Neural cell (in vitro differentiated cells): ENCODE results near the gene TTC9. TPM values are rescaled to one million over a fixed set of nuclear protein-coding genes. Genes with fewer than 3 reads are reported as not detected.

Source experiments
- H2AFZ ChIP-seq: fragments of 200-600, 300-800 bp; sonication (generic), shearing (Covaris generic); 2 replicates; pipeline ENCODE4 v1.6.0; 2014; ENCODE audit warnings: low read depth, mild to moderate bottlenecking, antibody characterized with exemption, low read length, moderate library complexity
- H3F3A ChIP-seq: fragments of 200-600 bp; shearing (Covaris generic); 2 replicates; pipeline ENCODE4 v1.6.1; 2016; ENCODE audit warnings: mild to moderate bottlenecking, moderate library complexity, mixed read lengths, antibody characterized with exemption, low read length; ENCODE audit not compliant: insufficient read depth, poor library complexity, severe bottlenecking
- H3K27ac ChIP-seq: fragments of 200-600, 300-800 bp; sonication (generic), shearing (Covaris generic); 2 replicates; pipeline ENCODE4 v1.5.1; 2014; ENCODE audit warnings: mild to moderate bottlenecking, low read length, moderate library complexity
- H3K27me3 ChIP-seq: fragments of 300-800, 200-600 bp; sonication (generic), shearing (Covaris generic); 2 replicates; pipeline ENCODE4 v1.6.0; 2014; ENCODE audit warnings: mild to moderate bottlenecking, low read depth, low read length, moderate library complexity; ENCODE audit not compliant: insufficient read depth
- H3K36me3 ChIP-seq: fragments of 300-800, 200-600 bp; sonication (generic), shearing (Covaris generic); 2 replicates; pipeline ENCODE4 v1.5.1; 2014; ENCODE audit warnings: mild to moderate bottlenecking, antibody characterized with exemption, low read length, moderate library complexity; ENCODE audit not compliant: insufficient read depth
- H3K4me2 ChIP-seq: fragments of 300-800, 200-600 bp; sonication (generic), shearing (Covaris generic); 2 replicates; pipeline ENCODE4 v1.6.0; 2014; ENCODE audit warnings: mild to moderate bottlenecking, low read length
- H3K4me3 ChIP-seq: fragments of 300-800, 200-600 bp; sonication (generic), shearing (Covaris generic); 2 replicates; pipeline ENCODE4 v1.5.1; 2014; ENCODE audit warnings: mild to moderate bottlenecking, low read length, moderate library complexity
- H3K79me2 ChIP-seq: fragments of 200-600 bp; shearing (Covaris generic); replicated peaks from 2 replicates; pipeline ENCODE4 v1.6.0; 2014; ENCODE audit warnings: mild to moderate bottlenecking, low read length, moderate library complexity; ENCODE audit not compliant: insufficient read depth
- H3K9ac ChIP-seq: fragments of 300-800, 200-600 bp; sonication (generic), shearing (Covaris generic); 2 replicates; pipeline ENCODE4 v1.6.1; 2016; ENCODE audit warnings: mild to moderate bottlenecking, low read length, mixed read lengths
- H3K9me2 ChIP-seq: fragments of 200-600 bp; shearing (Covaris generic); 2 replicates; pipeline ENCODE4 v1.6.1; 2016; ENCODE audit warnings: mild to moderate bottlenecking, low read length, mixed read lengths; ENCODE audit not compliant: insufficient read depth
- H3K9me3 ChIP-seq: fragments of 200-600, 300-800 bp; sonication (generic), shearing (Covaris generic); 2 replicates; pipeline ENCODE4 v1.6.1; 2016; ENCODE audit warnings: mild to moderate bottlenecking, mixed run types, low read length, moderate library complexity, mixed read lengths
- H4K20me1 ChIP-seq: fragments of 200-600 bp; shearing (Covaris generic); 2 replicates; pipeline ENCODE4 v1.6.1; 2016; ENCODE audit warnings: mild to moderate bottlenecking, mixed run types; ENCODE audit not compliant: insufficient read depth
- CTCF ChIP-seq: fragments of 450-650 bp; IDR thresholded peaks from 2 replicates; pipeline ENCODE4 v1.5.1; 2014; ENCODE audit warnings: antibody characterized with exemption, mild to moderate bottlenecking, moderate library complexity; ENCODE audit not compliant: poor library complexity, severe bottlenecking
- EP300 ChIP-seq: fragments of 450-650 bp; conservative IDR thresholded peaks from 2 replicates; pipeline ENCODE4 v1.6.1; 2014; ENCODE audit warnings: antibody characterized with exemption, mild to moderate bottlenecking, moderate library complexity; ENCODE audit not compliant: poor library complexity, severe bottlenecking
- EZH2 ChIP-seq: fragments of 200-600, 300-800 bp; shearing (Covaris generic), sonication (generic); IDR thresholded peaks from 2 replicates; pipeline ENCODE4 v1.6.1; 2014; ENCODE audit warnings: antibody characterized with exemption, low read length, borderline replicate concordance, mild to moderate bottlenecking; ENCODE audit not compliant: insufficient read depth, poor library complexity, severe bottlenecking
- MXI1 ChIP-seq: fragments of 450-650 bp; conservative IDR thresholded peaks from 2 replicates; pipeline ENCODE4 v1.6.1; 2014; ENCODE audit warnings: antibody characterized with exemption, mild to moderate bottlenecking; ENCODE audit not compliant: poor library complexity, severe bottlenecking
- POLR2AphosphoS5 ChIP-seq: IDR thresholded peaks from 2 replicates; pipeline ENCODE4 v1.6.1; 2012
- RAD21 ChIP-seq: fragments of 450-650 bp; conservative IDR thresholded peaks from 2 replicates; pipeline ENCODE4 v1.6.1; 2014; ENCODE audit warnings: antibody characterized with exemption, mild to moderate bottlenecking, moderate library complexity
- REST ChIP-seq: IDR thresholded peaks from 2 replicates; pipeline ENCODE4 v1.6.1; 2012; ENCODE audit warnings: borderline replicate concordance
- SMC3 ChIP-seq: fragments of 450-650 bp; conservative IDR thresholded peaks from 2 replicates; pipeline ENCODE4 v1.6.1; 2014; ENCODE audit warnings: antibody characterized with exemption, mild to moderate bottlenecking, moderate library complexity; ENCODE audit not compliant: poor library complexity
- TAF1 ChIP-seq: IDR thresholded peaks from 2 replicates; pipeline ENCODE4 v1.6.1; 2012; ENCODE audit warnings: low read depth
- polyA plus RNA-seq: library from polyadenylated mRNA; depleted of rRNA; stranded (reverse); fragments of >200 nt; gene quantifications from 2 replicates; pipeline ENCODE4 v1.2.3, GENCODE V29; 2014

Gene TTC9
- polyA plus RNA-seq, 1 donor from 2014 or later, result 11.1 TPM

DNA sequence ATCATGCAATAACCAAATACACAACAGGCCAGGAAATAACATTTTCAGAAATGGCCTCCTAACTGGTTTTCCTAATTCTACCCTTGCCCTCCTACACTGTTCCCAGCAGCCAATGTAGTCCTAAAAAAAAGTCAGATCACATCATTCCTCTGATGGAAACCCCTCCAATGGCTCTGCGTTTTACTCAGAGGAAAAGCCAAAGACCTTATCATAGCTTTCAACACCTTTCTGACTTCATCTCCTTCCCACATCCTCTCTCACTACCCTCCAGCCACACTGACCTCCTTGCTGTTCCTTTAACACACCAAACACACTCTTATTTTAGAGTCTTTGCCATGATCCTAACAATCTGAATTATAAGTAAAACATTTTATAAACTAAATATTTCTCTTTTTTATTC, 42.4 kb upstream of the TTC9 start:
- no peaks in the 10 kb centered on the region for H3K36me3 ChIP-seq
- H3F3A ChIP-seq, result no peaks in the 10 kb centered on the region
- TF ChIP-seq RAD21, result no peak
- TF ChIP-seq TAF1, result no peak
- no peak for TF ChIP-seq SMC3
- no peak for TF ChIP-seq EZH2
- TF ChIP-seq MXI1, result no peak
- TF ChIP-seq REST, result no peak
- no peak for TF ChIP-seq EP300
- no peak for TF ChIP-seq POLR2AphosphoS5
- no peak for TF ChIP-seq CTCF
- H2AFZ ChIP-seq, result no peak overlapping the region
- no peaks in the 10 kb centered on the region for H3K9me2 ChIP-seq
- no peaks in the 10 kb centered on the region for H4K20me1 ChIP-seq
- H3K79me2 ChIP-seq, result peaks cover 51% of the 10 kb centered on the region
- peak overlapping the region; percentile 71 for H3K4me3 ChIP-seq
- H3K4me2 ChIP-seq, result peak overlapping the region; percentile 99
- no peaks in the 10 kb centered on the region for H3K9me3 ChIP-seq
- peak overlapping the region; percentile 76 for H3K9ac ChIP-seq
- H3K27me3 ChIP-seq, result no peaks in the 10 kb centered on the region
- H3K27ac ChIP-seq, result no peak overlapping the region

GRCh38 chr14:70600382-70601157, 41.1 kb upstream of the TTC9 start, which contains the start of gene MED6:
MED6 (minus strand) TSS chr14:70600655; CDS start chr14:70600637, 18 bp downstream.
- Histone ChIP-seq H3K4me2 (peak within 1 kb of the TSS; percentile 99), H3F3A (no peaks in the 10 kb centered on the region), H3K4me3 (peak within 1 kb of the TSS; percentile 71), H3K27ac (peak within 1 kb of the TSS; percentile 74), H3K79me2 (peaks cover 47% of the 10 kb centered on the region), H3K27me3 (no peaks in the 10 kb centered on the region), H3K9me3 (no peaks in the 10 kb centered on the region), H3K9me2 (no peaks in the 10 kb centered on the region), H3K9ac (peak within 1 kb of the TSS; percentile 76), H4K20me1 (no peaks in the 10 kb centered on the region), H3K36me3 (no peaks in the 10 kb centered on the region), H2AFZ (peak within 1 kb of the TSS; percentile 86)
- TF ChIP-seq CTCF (no peak), SMC3 (peak; percentile 57), RAD21 (peak; percentile 37), REST (peak; percentile 81), POLR2AphosphoS5 (peak; percentile 91), MXI1 (peak; percentile 80), EZH2 (no peak), TAF1 (peak; percentile 66), EP300 (peak; percentile 60)
